Measurements from ENCODE around the gene CSPG4. TPM values are rescaled to one million over a fixed set of nuclear protein-coding genes. Genes with fewer than 3 reads are reported as not detected.
"Not testable (repeated sequence)": the region's sequence is repeated elsewhere in the genome, so short reads cannot be mapped to it uniquely, and the experiment has no call there.

The CSPG4 gene
- total RNA-seq, 1 donor from 2014 or later, result 15.0 TPM

DNA sequence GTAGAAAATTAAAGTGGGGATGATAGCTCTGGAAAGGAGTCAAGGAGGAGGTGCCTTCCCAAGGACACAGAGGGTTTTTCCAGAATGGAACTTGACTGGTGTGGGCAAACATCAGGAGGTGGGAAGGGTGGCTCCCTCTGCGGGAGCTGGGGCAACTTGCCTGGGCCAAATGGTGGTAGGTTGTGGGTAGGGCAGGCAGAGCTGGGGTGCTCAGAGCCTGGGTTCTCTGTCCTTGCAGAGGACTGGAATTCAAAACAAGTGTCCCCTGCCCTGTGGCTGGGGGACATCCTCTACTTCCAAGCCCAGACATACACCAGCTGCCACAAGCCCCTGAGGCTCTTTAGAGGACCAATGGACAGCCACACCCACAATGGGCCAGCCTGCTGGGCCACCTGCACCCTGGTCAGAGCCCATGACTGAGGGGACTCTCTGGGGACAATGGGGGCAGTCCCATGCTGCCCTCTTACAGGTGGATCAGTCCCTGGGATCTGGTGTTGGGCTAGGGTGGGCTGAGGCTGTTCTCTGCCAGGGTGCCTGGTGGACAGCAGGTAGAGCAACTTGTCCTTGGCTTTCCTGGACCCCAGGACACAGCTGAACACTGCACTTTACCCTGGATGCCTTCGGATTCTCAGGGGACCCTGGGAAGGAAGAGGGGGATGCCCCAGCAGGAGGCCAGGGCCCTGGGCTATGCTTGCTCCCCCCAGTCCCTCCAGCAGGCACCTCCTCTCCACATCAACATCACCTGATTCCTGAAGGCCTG is 38.6 kb upstream of the CSPG4 start:
- Histone ChIP-seq H3K4me1 (no peaks in the 10 kb centered on the region), H3K27me3 (ENCODE audit: low read depth) (no peaks in the 10 kb centered on the region), H3K27ac (no peak overlapping the region), H3K9me3 (no peaks in the 10 kb centered on the region), H3K36me3 (no peaks in the 10 kb centered on the region), H3K4me3 (no peak overlapping the region)
- TF ChIP-seq, protein P1, sequence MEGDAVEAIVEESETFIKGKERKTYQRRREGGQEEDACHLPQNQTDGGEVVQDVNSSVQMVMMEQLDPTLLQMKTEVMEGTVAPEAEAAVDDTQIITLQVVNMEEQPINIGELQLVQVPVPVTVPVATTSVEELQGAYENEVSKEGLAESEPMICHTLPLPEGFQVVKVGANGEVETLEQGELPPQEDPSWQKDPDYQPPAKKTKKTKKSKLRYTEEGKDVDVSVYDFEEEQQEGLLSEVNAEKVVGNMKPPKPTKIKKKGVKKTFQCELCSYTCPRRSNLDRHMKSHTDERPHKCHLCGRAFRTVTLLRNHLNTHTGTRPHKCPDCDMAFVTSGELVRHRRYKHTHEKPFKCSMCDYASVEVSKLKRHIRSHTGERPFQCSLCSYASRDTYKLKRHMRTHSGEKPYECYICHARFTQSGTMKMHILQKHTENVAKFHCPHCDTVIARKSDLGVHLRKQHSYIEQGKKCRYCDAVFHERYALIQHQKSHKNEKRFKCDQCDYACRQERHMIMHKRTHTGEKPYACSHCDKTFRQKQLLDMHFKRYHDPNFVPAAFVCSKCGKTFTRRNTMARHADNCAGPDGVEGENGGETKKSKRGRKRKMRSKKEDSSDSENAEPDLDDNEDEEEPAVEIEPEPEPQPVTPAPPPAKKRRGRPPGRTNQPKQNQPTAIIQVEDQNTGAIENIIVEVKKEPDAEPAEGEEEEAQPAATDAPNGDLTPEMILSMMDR (IDR thresholded peaks at IDR 0.05), result no peak
- DNase-seq (no peak), ATAC-seq (no peak)
- intact Hi-C loops (cut with DNase I), result no loop called here

DNA sequence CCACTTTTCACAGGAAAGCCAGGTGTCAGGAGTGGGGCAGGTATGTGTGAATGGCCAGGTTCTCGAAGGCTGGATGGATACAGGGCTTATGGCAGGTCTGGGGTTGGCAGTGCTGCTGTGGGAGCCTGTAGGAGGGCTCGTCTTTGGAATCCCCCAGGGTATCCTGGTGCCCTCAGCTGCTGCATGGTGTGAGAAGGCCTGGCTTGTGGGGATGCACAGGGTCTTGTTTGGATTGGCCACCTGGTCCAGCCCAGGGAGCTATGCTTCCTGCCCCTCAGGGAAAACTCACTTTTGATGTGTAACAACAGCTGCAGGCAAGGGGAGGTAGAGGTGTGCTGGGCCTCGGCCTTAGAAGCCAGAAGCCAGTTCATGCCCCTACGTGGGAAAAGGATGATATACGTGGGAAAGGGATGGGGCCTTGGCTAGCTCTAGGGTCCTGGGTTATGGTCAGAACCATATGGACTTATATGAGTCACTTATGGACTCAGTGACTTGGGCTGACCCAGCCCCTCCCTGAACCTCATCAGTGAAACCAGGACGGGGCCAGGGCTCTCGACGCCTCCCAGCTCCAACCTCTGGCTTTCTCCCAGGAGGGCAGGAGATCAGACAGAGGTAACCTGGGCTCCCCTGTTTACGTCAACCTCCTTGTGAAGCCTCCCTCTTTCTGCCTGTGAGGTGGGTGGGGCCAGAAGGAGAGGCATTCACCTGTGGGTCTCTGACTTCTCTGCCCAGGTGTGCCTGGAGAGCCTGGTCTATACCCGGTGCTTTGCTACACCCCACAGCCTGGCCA is 37.8 kb upstream of the CSPG4 start:
- Histone ChIP-seq H3K27me3 (ENCODE audit: low read depth) (no peaks in the 10 kb centered on the region), H3K27ac (no peak overlapping the region), H3K36me3 (no peaks in the 10 kb centered on the region), H3K4me1 (no peaks in the 10 kb centered on the region), H3K4me3 (no peak overlapping the region), H3K9me3 (no peaks in the 10 kb centered on the region)
- no peak for DNase-seq
- TF ChIP-seq, protein P1 (IDR thresholded peaks at IDR 0.05), result no peak
- no peak for ATAC-seq
- intact Hi-C loops (cut with DNase I), result no loop called here

DNA sequence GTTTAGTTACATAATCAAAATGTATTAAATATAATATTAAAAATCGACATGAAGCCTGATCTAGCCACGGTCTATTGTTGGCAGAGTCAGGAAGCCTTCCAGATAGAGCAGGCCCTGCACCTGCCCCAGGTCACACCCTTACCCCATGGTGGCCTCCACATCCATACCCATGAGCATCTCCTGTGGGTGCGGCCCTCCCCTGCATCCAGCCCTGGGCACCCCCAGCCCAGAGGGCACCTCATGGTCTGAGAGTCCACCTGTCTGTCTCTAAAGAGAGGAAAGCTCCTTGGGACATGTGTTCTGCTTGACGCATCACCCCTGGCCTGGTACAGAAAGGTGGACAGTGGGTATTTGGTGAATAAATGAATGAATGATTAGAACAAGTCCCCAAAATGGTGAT is 37.2 kb upstream of the CSPG4 start:
- TF ChIP-seq, protein P1 (IDR thresholded peaks at IDR 0.05), result no peak
- H3K27me3 ChIP-seq (ENCODE audit: low read depth), result no peaks in the 10 kb centered on the region
- no peak overlapping the region for H3K27ac ChIP-seq
- no peaks in the 10 kb centered on the region for H3K36me3 ChIP-seq
- H3K4me1 ChIP-seq, result no peaks in the 10 kb centered on the region
- no peak overlapping the region for H3K4me3 ChIP-seq
- intact Hi-C loops (cut with DNase I), result no loop called here
- H3K9me3 ChIP-seq, result no peaks in the 10 kb centered on the region
- DNase-seq, result no peak
- no peak for ATAC-seq

DNA sequence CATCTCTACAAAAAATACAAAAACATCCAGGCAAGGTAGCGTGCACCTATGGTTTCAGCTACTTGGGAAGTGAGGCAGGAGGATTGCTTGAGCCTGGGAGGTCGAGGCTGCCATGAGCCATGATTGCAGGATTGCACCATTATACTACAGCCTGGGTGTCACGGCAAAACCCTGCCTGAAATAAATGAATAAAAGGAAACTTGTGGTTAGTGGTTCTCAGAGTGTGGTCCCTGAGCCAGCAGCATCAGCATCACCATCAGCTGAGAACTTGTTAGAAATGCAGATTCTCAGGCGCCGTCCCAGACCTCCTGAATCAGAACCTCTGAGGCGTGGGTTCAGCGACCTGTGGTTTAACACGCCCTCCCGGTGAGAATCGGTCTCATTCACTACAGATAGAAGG is 36.2 kb upstream of the CSPG4 start:
- DNase-seq; H3K27me3 ChIP-seq (ENCODE audit: low read depth); H3K27ac ChIP-seq; intact Hi-C loops (cut with DNase I); H3K36me3 ChIP-seq; H3K4me3 ChIP-seq; H3K9me3 ChIP-seq; H3K4me1 ChIP-seq; ATAC-seq: not testable (repeated sequence)

DNA sequence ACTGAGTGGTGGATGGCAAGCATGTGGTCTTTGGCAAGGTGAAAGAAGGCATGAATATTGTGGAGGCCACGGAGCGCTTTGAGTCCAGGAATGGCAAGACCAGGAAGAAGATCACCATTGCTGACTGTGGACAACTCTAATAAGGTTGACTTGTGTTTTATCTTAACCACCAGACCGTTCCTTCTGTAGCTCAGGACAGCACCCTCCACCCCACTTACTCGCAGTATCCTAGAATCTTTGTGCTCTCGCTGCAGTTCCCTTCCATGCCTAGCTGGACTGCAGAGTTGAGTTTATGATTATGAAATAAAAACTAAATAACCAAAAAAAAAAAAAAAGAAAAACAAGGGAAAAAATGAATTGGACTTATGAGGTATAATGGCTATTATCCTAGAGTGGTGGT is 34.5 kb upstream of the CSPG4 start:
- H3K4me3 ChIP-seq; H3K27me3 ChIP-seq (ENCODE audit: low read depth); intact Hi-C loops (cut with DNase I); H3K27ac ChIP-seq; H3K36me3 ChIP-seq; ATAC-seq; H3K9me3 ChIP-seq; H3K4me1 ChIP-seq: not testable (repeated sequence)
- DNase-seq, result peak; percentile 10

DNA sequence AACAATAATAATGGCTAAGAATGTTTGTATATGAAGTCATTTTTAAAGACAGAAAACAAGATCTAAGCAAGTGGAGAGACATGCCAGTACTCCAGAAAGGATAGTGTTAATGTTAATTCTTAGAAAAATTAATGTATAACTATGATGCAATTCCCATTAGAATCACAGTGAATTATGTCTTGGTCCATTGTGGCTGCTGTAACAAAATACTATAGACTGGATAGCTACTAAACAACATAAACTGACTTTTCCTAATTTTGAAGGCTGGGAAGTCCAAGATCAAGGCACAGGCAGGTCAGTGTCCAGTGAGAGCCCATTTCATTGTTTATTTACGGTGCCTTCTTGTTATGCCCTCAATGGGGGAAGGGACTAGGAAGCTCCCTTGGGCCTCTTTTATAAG is 32.7 kb upstream of the CSPG4 start:
- Histone ChIP-seq H3K36me3 (no peaks in the 10 kb centered on the region), H3K27ac (no peak overlapping the region), H3K4me3 (no peak overlapping the region), H3K27me3 (ENCODE audit: low read depth) (no peaks in the 10 kb centered on the region), H3K4me1 (no peaks in the 10 kb centered on the region), H3K9me3 (no peaks in the 10 kb centered on the region)
- ATAC-seq (no peak), DNase-seq (no peak)
- intact Hi-C loops (cut with DNase I), result no loop called here
- TF ChIP-seq, protein P1 (IDR thresholded peaks at IDR 0.05), result no peak

DNA sequence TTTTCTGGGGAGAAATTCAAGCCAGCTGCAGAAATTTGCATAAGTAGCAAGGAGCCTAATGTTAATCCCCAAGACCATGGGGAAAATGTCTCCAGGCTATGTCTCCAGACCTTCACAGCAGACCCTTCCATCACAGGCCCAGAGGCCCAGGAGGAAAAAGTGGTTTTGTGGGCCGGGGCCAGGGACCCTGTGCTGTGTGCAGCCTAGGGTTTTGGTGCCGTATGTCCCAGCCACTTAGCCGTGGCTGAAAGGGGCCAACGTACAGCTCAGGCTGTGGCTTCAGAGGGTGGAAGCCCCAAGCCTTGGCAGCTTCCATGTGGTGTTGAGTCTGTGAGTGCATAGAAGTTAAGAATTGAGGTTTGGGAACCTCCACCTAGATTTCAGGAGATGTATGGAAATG is 29.7 kb upstream of the CSPG4 start:
- intact Hi-C loops (cut with DNase I); H3K9me3 ChIP-seq; ATAC-seq; H3K27ac ChIP-seq; H3K4me3 ChIP-seq; H3K36me3 ChIP-seq; DNase-seq; H3K27me3 ChIP-seq (ENCODE audit: low read depth): not testable (repeated sequence)
- peaks cover 12% of the 10 kb centered on the region for H3K4me1 ChIP-seq

Data from lower lobe of right lung (tissue), 2 donors.